ENCODE results near the gene PHETA2.
"Not testable (repeated sequence)": the region's sequence is repeated elsewhere in the genome, so short reads cannot be mapped to it uniquely, and the experiment has no call there.

The PHETA2 gene

DNA sequence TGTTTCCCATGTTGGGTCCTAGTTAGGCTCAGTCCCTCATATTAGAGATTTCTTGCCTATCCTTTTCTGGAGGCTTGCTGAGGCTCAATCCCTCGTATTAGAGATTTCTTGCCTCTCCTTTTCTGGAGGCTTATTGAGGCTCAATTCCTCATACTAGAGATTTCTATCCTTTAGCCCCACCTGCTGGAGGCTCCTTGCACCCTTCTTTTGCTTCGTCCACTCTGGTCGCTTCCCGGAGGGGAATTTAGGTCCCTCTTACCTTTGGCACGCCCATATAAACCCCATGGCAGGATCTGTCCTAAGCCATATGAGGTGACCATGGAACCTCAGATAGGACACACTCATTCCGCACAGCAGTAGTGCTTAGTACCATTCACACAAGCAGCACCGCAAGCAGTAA lies 40.7 kb downstream of the PHETA2 start:
- H3K27ac ChIP-seq: no peak overlapping the region
- TF ChIP-seq CTCF (IDR thresholded peaks at IDR 0.05) (peak; percentile 11; the same call in 1 of the 2 replicates), ZFX (IDR thresholded peaks at IDR 0.05; ENCODE audit: borderline replicate concordance) (no peak)

- not testable (repeated sequence) for H3K27ac ChIP-seq
Observed at GRCh38 chr22:42115420-42115830, 41.4 kb downstream of the PHETA2 start.

GRCh38 chr22:42116848-42117424 lies 42.9 kb downstream of the PHETA2 start:
- TF ChIP-seq CTCF (IDR thresholded peaks at IDR 0.05): peak; percentile 21
- no peak for TF ChIP-seq ZFX (IDR thresholded peaks at IDR 0.05; ENCODE audit: borderline replicate concordance)
- H3K27ac ChIP-seq: no peak overlapping the region

GRCh38 chr22:42120231-42121021 lies 46.4 kb downstream of the PHETA2 start:
- not testable (repeated sequence) for H3K27ac ChIP-seq

- H3K27ac ChIP-seq: not testable (repeated sequence)
Observed at GRCh38 chr22:42123529-42123928, 49.5 kb downstream of the PHETA2 start.

DNA sequence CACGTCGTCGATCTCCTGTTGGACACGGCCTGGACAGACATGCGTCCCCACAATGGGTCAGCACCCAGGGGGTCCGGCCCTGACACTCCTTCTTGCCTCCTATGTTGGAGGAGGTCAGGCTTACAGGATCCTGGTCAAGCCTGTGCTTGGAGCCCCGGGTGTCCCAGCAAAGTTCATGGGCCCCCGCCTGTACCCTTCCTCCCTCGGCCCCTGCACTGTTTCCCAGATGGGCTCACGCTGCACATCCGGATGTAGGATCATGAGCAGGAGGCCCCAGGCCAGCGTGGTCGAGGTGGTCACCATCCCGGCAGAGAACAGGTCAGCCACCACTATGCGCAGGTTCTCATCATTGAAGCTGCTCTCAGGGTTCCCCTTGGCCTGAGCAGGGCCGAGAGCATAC lies 53.6 kb downstream of the PHETA2 start:
- H3K27ac ChIP-seq: no peak overlapping the region
- TF ChIP-seq CTCF (IDR thresholded peaks at IDR 0.05) (no peak), ZFX (IDR thresholded peaks at IDR 0.05; ENCODE audit: borderline replicate concordance) (no peak)

DNA sequence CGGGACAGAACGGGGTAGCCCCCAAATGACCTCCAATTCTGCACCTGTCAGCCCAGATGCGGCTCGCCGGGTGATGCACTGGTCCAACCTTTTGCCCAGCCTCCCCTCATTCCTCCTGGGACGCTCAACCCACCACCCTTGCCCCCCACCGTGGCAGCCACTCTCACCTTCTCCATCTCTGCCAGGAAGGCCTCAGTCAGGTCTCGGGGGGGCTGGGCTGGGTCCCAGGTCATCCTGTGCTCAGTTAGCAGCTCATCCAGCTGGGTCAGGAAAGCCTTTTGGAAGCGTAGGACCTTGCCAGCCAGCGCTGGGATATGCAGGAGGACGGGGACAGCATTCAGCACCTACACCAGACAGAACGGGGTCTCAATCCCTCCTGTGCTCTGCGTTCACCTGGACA lies 54.0 kb downstream of the PHETA2 start:
- not testable (repeated sequence) for H3K27ac ChIP-seq
